ENCODE results near the gene MRTO4. TPM values are rescaled to one million over a fixed set of nuclear protein-coding genes. Genes with fewer than 3 reads are reported as not detected.
A peak's percentile ranks its signal among the peaks of the same experiment; 100 is the strongest.

Gene MRTO4
- total and polyA plus RNA-seq, 10 donors, result 12.1 to 44.1 (median 25.4) TPM

- H3K36me3 ChIP-seq, result peaks cover 5 to 33% (median 18%) of the 10 kb centered on the region in 6 donors
- H3K27me3 ChIP-seq (replicated peaks in 1 of 7), result no peaks in the 10 kb centered on the region
- TF ChIP-seq POLR2AphosphoS5 (IDR thresholded peaks at IDR 0.05) (no peak), CTCF (IDR thresholded peaks at IDR 0.05 in 8 of 11, conservative IDR thresholded peaks at IDR 0.05 in 3 of 11) (no peak), POLR2A (IDR thresholded peaks at IDR 0.05) (no peak)
- WGBS, 5 donors, result 74 to 87% (median 77%) methylated on average over 6 of the region's 6 CpGs
- no peak for DNase-seq
- H3K4me3 ChIP-seq, result no peak overlapping the region
- H3K4me1 ChIP-seq, result peaks cover 37 to 90% (median 67%) of the 10 kb centered on the region in 6 donors
- peak overlapping the region in 5 of 8 donors; percentile 0 to 55 (median 21) for H3K27ac ChIP-seq
- intact Hi-C loops (cut with DNase I; ENCODE audit: low total_unique reads), result no loop called here
- no peaks in the 10 kb centered on the region for H3K9me3 ChIP-seq
Measured at GRCh38 chr1:19204446-19205266, 46.9 kb upstream of the MRTO4 start.

- no peak overlapping the region for H3K4me3 ChIP-seq
- no peaks in the 10 kb centered on the region for H3K9me3 ChIP-seq
- intact Hi-C loops (cut with DNase I; ENCODE audit: low total_unique reads), result no loop called here
- peaks cover 0 to 26% (median 11%) of the 10 kb centered on the region in 6 donors for H3K36me3 ChIP-seq
- WGBS, 5 donors, result 67 to 85% (median 78%) methylated on average over 1 of the region's 1 CpG
- H3K27ac ChIP-seq, result no peak overlapping the region
- no peaks in the 10 kb centered on the region for H3K27me3 ChIP-seq (replicated peaks in 1 of 7)
- TF ChIP-seq CTCF (IDR thresholded peaks at IDR 0.05 in 8 of 11, conservative IDR thresholded peaks at IDR 0.05 in 3 of 11) (no peak), POLR2AphosphoS5 (IDR thresholded peaks at IDR 0.05) (no peak), POLR2A (IDR thresholded peaks at IDR 0.05) (no peak)
- no peak for DNase-seq
- H3K4me1 ChIP-seq, result peaks cover 37 to 88% (median 67%) of the 10 kb centered on the region in 6 donors
Measured at GRCh38 chr1:19205403-19205802, 46.2 kb upstream of the MRTO4 start.

GRCh38 chr1:19205845-19206244 is 45.8 kb upstream of the MRTO4 start:
- Histone ChIP-seq H3K27ac (no peak overlapping the region), H3K4me3 (no peak overlapping the region), H3K36me3 (peaks cover 0 to 21% (median 8%) of the 10 kb centered on the region in 6 donors), H3K27me3 (replicated peaks in 1 of 7) (no peaks in the 10 kb centered on the region), H3K4me1 (peaks cover 39 to 92% (median 69%) of the 10 kb centered on the region in 6 donors), H3K9me3 (no peaks in the 10 kb centered on the region)
- no peak for TF ChIP-seq POLR2A (IDR thresholded peaks at IDR 0.05)
- TF ChIP-seq POLR2AphosphoS5 (IDR thresholded peaks at IDR 0.05), result no peak
- TF ChIP-seq CTCF (IDR thresholded peaks at IDR 0.05 in 8 of 11, conservative IDR thresholded peaks at IDR 0.05 in 3 of 11), result no peak
- no peak for DNase-seq
- intact Hi-C loops (cut with DNase I; ENCODE audit: low total_unique reads), result no loop called here
- WGBS, 5 donors, result 80 to 92% (median 86%) methylated on average over 5 of the region's 5 CpGs

- Histone ChIP-seq H3K4me1 (peaks cover 49 to 93% (median 78%) of the 10 kb centered on the region in 6 donors), H3K4me3 (no peak overlapping the region), H3K36me3 (peaks cover 0 to 10% (median 0%) of the 10 kb centered on the region in 6 donors), H3K27ac (no peak overlapping the region), H3K27me3 (replicated peaks in 1 of 7) (no peaks in the 10 kb centered on the region), H3K9me3 (no peaks in the 10 kb centered on the region)
- DNase-seq, result no peak
- 46 to 58% (median 52%) methylated on average over 3 of the region's 3 CpGs for WGBS, 5 donors
- intact Hi-C loops (cut with DNase I; ENCODE audit: low total_unique reads), result no loop called here
- TF ChIP-seq CTCF (IDR thresholded peaks at IDR 0.05 in 8 of 11, conservative IDR thresholded peaks at IDR 0.05 in 3 of 11), result no peak
- TF ChIP-seq POLR2AphosphoS5 (IDR thresholded peaks at IDR 0.05), result no peak
- TF ChIP-seq POLR2A (IDR thresholded peaks at IDR 0.05), result no peak
Measured at GRCh38 chr1:19206947-19207346, 44.7 kb upstream of the MRTO4 start.

All from spleen (tissue), 11 donors.